SIG-M5 treated with dmso at 0.1 percent for 504 hours (cell line): ENCODE results near the gene KLHL35.
A peak's percentile ranks its signal among the peaks of the same experiment; 100 is the strongest.

Experiments used
- DNase-seq: peaks from one replicate; lab custom pipeline; 2025; ENCODE audit not compliant: unreplicated experiment; lab: John Stamatoyannopoulos, UW

KLHL35 gene, protein sequence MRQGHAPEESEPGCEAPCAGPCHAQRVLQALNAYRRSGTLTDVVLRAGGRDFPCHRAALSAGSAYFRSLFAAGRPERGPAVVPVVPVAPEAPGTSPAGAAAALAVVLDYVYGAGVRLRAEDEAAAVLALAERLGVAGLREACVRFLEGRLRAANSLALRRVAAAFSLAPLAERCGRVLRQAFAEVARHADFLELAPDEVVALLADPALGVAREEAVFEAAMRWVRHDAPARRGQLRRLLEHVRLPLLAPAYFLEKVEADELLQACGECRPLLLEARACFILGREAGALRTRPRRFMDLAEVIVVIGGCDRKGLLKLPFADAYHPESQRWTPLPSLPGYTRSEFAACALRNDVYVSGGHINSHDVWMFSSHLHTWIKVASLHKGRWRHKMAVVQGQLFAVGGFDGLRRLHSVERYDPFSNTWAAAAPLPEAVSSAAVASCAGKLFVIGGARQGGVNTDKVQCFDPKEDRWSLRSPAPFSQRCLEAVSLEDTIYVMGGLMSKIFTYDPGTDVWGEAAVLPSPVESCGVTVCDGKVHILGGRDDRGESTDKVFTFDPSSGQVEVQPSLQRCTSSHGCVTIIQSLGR

DNA sequence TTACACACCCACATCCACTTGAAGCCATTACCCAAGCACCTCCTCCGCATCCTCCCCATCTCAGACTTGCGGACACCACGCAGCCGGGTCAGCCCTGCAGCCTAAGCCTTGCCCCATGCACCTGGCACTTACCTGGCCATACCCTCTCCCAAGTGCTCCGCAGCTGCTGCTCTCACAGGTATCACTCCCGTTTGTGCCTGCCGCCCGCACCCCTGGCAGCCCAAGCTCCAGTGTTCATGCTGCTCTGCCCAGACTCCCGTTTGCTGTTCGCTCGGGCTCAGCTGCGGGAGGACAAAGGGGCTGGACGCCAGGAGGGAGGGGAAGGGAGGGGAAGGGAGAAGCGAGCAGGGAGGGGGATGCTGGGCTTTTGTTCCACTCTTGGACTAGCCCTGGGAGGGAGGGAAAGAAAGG lies at the start of gene KLHL35:
TSS of gene KLHL35 (minus strand) at position 293 of the 411 bp plus-strand sequence. CDS start 2,574 bp downstream, outside the sequence.
- DNase-seq = no peak

DNA sequence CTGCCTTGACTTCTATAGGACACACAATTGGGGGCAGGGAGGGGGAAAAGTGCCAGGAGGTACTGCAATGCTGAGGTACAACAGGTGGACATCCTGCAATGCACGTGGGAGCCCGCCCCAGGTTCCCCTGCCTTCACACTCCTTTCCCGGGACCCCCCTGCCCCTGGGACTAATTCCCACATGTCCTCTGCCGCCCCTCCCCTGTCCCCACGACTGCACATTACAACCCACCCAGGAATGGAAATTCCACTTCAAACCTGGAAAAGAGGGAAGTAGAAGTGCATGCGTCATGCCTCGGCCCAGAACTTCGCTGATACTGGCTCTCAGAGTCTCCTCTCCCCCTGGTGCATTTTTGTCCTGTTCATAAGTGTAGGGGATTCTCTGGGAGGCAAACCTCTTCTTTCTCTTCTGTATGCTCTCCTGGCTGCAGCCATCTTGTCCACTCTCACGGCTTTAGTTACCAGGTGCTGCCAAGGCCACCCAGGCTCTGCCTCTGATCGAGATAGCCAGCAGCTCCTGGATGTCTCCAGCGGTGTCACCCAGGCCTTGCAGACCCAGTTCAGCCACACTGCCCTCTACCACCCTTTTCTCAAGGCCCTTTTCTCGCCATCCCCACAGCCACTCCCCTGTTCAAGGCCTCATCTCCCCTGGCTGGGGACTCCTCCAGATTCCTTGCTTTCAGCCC lies 49.1 kb upstream of the KLHL35 start:
- DNase-seq = no peak

DNA sequence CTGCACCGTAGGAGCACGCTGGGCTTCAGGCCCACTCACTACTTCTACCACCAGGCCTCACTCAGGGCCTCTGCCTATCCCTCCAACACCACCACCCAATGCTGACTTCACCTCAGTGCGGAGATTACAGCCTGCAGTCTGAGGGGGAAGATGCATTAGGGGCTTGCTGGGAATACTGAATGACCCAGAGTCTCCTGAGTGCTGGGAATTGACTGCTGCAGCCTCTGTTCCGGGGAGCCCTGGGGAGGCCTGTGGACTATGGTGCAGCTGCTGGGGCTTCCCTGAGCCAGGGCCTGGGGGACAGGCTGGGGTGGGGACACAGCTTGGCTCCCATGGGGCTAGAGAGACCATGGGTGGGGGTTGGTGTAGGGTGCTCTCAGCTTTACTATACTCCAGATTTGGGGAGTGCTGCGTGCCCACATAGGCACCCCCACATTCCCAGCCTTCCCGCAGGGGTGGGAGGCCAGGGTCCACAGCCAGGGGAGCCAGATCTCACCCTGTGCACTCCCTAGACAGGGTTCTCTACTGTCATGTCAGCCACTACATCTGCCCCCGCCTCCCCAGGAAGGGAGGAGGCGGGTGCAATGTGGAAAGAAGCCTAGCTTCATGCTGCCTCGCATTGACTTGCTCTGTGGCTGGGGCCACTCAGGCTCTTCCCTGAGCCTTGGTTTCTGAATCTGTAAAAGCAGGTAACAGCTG lies 48.4 kb upstream of the KLHL35 start:
- DNase-seq = no peak

DNA sequence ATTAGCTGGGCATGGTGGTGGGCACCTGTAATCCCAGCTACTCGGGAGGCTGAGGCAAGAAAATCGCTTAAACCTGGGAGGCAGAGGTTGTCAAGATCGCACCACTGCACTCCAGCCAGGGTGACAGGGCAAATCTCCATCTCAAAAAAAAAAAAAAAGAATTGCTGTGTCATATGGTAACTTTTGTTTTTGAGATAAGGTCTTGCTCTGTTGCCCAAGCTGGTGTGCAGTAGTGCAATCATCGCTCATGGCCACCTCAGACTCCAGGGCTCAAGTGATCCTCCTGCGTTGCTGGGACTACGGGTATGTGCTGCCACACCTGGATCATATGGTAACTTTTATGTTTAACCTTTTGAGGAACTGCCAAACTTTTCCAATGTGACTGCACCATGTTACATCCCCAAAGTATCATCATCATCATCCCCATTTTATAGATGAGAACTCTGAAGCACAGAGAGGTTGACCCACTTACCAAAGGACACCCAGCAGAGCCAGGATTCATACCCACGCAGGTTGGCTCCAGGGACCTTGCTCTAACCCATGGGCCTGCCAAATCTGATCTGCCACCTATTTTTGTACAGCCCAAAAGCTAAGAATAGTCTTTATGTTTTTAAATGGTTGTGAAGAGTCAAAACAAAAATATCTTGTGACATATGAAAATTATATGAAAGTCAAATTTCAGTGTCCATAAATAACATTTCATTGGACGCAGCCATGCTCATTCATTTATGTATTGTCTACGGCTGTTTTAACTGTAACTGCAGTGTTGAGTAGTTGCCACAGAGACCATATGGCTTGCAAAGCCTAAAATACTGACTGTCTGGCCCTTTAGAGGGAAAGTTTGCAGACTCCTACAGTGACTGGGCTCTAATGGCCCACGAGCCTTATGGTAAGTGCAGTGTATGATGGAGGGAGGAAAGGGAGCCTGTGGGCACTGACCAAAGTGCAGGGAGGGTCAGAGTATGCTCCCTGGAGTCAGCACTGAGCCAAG lies 47.5 kb upstream of the KLHL35 start:
- DNase-seq = no peak

DNA sequence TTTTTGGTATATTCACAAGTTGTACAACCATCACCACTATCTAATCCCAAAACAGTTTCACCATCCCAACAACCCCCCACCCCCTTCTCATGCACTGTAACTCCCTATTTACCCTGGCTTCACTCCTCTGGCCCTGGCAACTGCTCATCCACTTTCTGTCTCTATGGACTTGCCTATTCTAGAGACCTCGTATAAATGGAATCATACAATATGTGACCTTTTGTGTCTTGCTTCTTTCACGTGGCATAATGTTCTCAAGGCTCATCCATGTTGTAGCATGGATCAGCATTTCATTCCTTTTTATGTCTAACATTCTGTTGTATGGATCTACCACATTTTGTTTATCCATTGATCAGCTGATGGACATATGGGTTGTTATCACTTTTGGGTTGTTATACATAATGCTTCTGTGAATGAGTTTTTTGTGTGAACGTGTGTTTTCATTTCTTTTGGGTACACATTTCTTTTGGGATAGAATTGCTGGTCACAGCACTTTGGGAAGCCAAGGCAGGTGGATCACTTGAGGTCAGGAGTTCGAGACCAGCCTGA lies 46.7 kb upstream of the KLHL35 start:
- no peak for DNase-seq

DNA sequence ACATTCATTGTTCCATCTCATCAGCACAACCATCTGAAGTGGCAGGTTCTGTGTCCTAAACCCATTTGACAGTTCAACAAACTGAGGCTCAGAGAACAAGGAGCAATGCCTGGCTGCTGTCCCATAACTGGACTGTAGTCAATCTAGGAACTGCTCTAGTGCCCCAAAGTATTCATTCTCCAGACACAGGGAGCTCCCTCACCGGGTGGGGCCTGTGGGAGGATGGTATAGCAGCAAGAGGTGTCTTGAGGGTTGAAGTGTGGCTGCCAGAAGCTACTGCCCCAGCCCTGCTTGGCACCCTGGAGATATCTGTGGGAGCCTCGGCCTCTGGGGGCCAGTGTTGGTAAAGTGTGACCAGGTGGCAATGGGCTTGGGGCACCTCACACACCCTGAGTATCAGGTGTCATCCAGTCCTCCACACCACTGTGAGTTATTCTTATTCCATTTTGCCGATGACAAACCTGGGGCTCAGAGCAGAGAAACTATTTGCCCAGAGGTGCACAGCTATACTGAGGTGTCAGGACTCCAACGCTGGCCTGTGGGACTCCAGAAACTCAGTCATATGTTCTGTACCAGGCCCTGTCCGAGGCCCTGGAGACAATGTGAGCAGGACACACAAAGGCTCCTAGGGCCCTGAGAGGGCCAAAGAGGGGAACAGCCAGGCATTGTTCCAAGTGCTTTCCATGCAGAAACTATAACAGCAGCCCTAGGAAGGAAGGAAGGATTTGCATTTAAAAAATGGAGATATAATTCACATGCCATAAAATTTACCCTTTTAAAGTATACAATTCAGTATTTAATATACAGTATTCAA lies 46.0 kb upstream of the KLHL35 start:
- DNase-seq = no peak

DNA sequence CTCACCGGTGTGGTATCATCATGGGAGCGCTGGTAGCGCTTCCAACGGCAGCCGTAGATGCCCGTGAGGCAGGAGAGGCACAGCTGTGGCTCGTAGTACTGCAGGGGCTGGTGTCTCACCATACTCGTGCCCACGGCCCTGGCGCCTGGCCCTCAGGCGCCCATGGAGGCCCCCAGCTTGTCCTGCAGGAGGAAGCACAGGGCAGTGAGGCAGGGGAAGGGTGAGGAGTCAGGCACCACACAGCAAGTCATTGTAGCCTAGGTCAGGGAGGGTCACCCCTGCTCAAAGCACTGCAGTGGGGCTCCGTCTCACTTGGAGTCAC lies 44.6 kb upstream of the KLHL35 start:
- DNase-seq = no peak

DNA sequence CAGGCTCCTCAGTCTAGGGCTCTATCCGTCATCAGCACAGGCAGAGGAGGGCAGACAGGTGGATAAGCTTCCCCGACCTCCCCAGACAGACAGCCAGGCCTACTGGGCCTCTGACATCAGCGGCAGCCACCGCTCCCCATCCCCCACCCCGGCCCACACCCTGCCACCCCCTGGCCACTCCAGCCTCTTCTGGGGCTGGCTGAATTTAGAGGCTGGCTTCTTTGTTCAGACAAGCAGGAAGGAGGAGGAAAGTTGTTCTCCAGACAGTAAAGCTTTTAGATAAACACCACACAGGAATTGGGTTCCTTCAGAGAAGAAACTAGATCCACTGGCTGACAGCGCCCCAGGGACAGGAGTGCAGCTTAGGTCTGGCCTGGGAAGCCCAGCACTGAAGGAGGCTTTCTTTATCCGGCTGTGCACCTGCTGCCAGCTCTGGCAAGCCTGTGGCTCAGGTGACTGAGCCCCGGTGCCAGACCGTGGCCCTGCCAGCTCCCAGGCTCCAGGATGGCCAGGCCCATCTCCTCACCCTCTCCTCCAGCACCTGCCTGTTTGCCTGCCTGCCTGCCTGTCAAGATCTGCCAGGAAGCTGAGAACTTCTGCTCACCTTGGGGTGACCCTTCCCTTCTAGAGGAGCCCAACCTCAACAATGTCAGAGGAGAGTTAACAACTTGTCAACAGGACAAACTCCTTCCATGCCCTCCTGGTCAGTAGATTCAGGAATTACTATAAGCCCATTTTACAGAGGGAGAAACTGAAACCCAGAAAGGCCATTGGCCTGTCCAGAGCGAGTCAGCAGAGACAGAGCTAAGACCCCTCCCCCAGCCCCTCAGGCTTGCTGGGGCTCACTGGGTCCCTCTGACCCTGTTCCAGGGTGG lies 44.0 kb upstream of the KLHL35 start:
- DNase-seq = no peak

DNA sequence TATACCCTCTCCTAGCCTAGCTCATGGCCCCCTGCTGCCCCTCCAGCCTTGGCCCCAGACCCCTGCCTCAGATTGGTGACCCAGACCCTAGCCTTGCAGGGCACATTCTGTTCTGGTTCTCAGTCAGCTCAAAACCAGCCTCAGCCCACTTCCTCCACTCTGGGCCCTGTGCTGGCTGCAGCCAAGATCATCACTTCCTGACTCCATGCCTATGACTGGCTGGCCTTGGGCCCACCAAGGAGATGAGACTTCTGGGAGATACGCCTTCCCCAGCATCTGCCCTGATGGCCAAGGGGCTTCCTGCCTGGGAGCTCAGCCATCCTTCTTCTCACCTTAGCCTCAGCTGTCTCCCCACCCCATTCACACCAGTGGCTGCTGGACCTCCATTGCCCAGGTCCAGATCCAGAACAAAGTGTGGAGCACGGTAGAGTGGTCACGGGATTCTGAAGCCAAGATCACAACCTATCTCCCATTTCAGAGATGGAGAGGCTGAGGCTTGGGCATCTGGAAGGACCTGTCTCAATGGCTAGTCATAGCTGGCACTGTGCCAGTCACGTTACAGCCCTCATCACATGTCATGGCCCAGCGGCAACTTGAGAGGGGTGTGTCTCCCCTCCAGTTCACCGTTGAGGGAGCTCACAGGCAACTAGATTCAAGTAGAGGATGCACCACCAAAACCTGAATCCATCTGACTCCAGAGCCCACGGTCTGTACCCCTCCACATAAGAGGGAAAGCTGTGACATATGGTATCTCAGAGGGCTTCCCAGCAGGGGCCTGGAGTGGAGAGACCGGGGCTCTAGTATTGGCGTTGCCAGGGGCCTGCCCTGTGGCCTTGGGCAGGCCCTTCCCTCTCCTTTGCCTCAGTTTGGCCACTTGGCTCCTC lies 43.0 kb upstream of the KLHL35 start:
- no peak for DNase-seq

DNA sequence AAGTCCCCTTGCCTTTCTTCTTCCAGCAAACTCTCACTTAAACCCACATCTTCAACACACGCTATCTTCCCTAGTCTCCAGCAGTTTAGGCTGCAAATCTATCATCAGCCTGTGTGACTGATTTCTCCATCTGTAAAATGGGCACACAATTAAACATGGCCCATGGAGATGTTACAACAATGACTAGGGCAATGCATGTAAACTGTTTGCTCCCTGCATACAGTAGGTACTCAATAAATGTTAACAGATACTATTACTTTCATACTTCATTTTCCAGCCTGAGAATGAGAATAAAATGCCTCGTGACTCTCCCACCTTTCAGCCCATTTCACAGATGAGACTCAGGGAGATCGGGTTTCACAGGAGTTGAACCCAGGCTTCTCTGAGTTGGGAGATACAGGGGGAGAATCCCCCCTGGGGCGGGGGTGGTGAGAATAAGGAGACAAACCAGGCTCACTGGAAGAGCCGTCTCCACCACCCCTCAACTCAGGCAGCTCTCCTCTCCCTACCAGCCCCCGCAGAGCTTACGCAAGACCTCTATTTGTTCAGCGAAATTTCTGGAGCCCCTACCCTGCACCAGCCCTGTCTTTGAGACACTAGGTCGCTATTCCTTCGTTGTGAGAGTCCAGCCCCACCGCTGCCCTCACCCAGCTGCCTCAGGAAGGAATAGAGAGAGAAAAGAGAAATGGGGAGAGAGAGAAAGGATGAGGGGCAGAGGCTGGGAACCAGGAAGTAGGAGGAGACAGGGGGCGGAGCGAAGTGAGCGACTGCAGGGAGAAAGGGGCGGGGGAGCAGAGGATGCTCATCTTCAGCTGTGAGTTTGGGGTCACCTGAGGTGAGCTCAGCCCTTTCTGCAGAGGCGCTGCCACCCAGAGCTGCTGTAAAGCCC lies 42.1 kb upstream of the KLHL35 start:
- DNase-seq = peak; percentile 75

DNA sequence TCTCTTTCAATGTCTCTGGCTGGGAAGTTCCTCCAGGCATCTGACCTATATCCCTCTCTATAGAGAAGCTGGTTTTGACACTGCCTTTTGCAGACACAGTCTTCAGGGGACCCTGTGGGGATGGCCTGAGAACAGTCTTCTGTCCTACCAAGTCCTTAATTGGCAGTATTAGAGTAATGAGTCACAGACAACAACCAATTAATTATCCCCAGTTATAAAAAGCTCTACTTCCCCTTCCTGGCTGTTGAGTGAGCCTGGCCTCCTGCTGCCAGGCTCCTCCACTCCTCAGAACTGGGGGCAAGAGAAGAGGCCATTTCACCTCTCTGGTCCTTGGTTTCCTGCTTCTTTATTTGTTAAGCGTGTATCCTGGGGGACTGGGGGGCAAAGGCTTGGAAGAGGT lies 41.2 kb upstream of the KLHL35 start:
- peak; percentile 78 for DNase-seq

DNA sequence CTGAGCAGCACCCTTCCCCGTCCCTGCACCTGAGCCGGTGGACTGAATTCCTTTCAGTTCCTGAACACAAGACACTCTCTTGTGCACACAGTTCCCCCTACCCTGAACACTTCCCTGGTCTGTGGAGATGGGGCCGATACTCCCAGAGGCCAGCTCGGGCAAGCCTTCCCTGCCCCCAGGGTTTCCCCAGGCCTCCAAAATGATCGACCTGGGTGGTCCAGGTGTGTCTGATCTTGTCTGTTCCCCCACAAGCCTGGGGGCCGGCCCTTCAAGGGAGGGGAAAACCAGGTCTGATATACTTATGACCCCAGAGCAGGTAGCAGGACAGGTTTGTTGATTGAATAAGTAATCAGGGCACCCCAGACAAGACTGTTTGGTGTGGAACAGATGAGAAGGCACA lies 40.7 kb upstream of the KLHL35 start:
- DNase-seq = no peak

DNA sequence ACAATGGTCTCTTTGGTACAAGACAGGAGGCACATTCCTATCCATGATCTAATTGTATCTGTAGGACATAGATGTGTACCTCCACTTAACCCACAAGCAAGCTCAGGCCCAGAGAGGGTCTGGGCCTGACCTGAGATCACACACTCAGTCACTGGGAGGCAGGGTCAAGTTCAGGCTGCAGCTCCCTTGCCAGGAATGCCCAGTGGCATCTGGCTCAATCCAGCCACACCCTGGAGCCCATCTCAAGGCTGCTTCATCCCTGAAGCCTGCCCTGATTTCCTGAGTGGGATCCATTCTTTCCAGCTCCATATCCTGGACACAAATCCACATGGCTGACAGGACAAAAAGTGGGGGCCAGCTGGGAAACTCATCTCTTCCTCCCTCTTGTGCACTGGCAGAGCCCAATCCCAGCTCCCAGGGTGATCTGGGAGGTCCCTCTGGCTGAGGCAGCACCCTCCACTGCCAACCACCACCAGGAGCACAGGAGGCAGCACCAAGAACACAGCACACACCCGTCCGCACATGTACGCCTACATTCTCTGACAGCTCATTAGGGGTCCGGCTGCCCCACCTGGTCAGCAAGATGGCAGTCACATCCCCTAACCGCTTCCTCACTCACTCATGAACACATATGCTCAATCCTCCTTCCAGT lies 39.2 kb upstream of the KLHL35 start:
- no peak for DNase-seq

DNA sequence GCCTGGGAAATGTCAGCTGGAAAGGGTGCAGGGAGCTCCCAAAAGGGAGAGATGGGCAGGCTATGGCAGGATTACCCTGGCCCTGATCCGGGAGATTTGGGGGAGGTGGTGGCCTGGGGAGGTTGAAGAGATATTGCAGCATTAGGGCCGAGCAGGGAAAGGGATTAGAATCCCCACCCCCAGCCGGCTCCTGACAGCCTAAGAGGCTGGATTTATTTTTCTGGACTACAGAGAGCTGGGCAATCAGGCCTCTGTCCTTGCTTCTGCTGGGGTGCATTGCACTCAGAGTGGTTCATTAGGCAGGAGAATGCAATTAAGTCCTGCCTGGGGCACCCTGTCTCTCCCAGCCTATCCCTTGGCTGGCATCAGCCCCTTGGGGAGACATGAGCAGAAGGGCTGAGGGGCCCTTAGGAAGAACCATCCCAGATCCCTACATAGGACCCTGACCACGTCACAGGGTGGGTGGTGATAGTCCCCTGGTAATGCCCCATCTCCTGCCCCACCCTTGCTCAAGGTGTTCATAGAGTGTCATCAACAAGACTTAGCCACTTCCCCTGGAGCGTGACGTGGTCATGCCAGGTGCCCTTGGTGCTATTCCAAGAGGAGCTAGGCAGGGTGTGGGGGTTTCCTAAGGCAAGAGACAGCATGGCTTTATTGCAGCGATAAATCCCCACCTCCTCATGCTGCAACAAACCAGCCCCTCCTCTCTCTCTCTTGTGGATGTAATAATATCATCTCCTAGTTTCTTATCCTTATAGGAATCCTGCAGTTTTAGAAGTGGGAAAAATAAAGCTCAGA lies 38.4 kb upstream of the KLHL35 start:
- DNase-seq = no peak

DNA sequence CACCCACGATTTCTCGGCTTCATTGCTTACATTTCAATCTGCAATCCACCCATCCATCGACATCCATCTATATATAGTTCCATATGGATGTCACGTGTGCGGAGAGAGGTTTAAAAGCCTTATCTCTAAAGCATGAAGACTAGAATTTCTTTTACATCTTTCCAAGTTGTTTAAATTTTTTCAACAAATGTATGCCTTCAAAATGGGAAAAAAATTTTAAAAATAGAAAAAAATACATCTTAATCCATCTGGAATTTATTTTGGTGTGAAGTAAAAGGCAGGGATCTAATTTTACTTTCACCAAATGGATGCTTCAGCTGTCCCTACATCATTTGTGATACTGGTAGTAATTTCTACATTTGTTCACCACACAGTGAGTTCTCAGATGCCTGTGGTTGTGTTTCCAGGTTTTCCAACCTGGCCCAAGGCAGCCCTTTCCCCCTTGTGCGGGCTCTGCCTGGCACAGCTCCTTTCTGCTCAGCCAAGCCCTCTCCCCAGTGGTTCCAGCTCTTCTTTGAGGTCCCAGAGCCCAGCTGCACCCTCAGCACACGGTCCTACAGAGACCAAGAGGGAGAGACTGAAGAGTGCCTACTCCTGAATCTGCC lies 37.6 kb upstream of the KLHL35 start:
- no peak for DNase-seq
